Hindlimb muscle (tissue), 1 donor: Measurements from ENCODE around the gene PTPN12. TPM values are rescaled to one million over a fixed set of nuclear protein-coding genes. Genes with fewer than 3 reads are reported as not detected.

Source experiments
- DNase-seq: peaks from one replicate; pipeline ENCODE4 v3.0.0-alpha.2; 2013
- polyA plus RNA-seq: library from polyadenylated mRNA; unstranded; fragments of 120-200 nt; gene quantifications from one replicate; pipeline ENCODE4 v1.2.1, GENCODE V29; 2013; ENCODE audit not compliant: insufficient read length

PTPN12 gene
- polyA plus RNA-seq, 1 donor = 56.4 TPM

DNA sequence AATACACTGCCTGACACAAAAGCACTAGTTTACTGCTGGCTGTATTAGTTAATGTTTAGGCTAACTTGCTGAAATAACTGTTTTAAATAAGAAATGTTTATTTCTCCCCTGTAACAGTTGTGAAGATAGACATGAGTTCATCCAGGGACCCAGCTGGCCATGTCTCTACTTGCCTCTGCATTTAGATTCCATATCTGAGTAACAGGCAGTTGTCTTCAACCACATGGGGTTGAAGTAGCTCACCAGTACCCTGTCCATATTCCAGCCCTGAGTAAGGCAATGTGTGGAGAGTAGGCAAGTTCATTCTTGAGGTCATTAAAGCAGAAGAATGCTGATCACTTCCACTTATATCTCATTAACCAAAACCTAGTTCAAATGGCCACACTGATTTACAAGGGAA is 128.1 kb downstream of the PTPN12 start:
- DNase-seq = no peak

- DNase-seq = peak; percentile 17
These were observed 130.5 kb downstream of the PTPN12 start for GRCh38 chr7:77667459-77668086.

DNA sequence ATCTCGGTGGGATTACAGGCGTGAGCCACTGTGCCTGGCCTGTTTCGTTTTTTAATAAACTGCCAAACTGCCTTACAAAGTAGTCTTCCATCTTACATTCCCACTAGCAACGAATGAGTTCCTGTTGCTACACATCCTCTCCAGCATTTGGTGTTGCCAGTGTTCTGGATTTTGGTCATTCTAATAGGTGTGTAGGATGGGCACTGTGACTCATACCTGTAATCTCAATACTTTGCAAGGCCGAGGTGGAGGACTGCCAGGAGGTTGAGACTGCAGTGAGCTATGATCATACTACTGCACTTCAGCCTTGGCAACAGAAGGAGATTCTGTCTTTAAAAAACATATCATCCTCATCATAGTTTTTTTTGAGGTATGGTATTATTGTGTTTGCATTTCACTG is 137.8 kb downstream of the PTPN12 start:
- no peak for DNase-seq

DNA sequence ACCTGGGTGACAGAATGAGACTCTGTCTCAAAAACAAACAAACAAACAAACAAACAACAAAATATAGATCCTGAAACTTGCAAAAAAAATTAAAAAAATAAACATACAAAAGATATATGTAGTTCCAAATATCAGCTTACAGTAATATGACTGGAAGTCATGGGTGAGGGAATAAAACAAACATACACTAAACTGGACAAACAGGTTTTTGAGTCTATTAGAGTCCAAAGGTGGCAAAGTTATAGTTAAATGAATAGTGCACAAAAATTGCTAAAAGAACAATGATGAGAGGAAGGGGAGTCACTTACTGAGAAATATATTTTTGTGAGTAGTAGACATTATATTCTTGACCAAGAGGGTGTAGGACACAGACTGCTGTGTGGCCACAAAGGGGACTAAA is 142.5 kb downstream of the PTPN12 start:
- DNase-seq = no peak

DNA sequence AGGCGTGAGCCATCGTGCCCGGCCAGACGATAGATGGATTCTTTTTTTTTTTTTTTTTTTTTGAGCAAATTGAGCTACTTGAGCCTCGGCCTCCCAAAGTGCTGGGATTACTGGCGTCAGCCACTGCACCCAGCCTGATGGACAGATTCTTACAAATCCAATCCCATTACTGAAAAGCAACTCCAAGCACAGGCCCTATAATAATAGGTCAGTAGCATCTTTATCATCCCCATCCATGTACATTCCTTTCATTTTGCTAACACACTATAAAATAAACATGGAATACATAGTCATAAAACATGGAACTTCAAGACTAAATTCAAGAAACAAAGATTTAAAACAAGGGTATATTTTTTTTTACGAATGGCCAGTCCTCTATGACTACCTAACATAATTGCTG is 143.2 kb downstream of the PTPN12 start:
- DNase-seq = no peak

DNA sequence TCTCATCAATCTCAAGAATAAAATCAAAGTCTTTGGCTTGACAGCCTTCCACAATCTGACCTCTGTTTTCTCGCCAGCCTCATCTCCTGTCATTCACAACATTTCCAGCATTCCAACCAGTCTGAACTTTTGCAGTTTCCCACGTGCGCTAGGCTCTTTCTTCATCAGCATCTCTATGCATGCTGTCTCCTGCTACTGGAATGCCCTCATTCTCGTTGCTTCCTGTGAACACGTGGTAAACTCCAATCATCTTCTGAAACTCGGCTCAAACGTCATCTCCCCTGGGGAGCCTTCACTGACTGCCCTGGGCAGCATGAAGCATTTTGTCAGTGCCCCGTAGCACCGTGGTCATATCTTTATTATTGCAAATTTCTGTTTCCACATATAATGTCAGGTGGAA is 146.9 kb downstream of the PTPN12 start:
- DNase-seq = no peak

- no peak for DNase-seq
These were observed 148.1 kb downstream of the PTPN12 start for GRCh38 chr7:77685233-77685632.

GRCh38 chr7:77687100-77687746 is 150.1 kb downstream of the PTPN12 start:
- no peak for DNase-seq

DNA sequence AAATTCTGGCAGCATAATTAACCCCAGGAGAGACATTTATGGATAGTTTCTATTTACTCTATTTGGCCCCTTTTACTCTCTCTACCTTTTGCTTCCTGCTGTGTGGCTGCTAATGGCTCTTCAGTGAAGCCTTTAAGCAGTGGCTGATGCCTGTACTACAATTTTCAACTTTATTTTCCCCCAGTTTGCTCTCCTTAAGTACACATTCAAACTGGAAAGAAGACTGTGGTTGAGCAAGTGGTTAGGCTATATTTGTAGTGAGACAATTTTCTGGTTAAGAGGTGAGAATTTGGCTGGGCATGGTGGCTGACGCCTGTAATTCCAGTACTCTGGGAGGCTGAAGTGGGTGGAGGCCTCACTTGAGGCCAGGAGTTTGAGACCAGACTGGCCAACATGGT is 150.7 kb downstream of the PTPN12 start:
- DNase-seq = no peak

Other genes starting within 250 kb of the PTPN12 start
- gene GSAP, start 120.9 kb upstream of the PTPN12 start, polyA plus RNA-seq = 5.0 TPM
- 15.5 TPM for gene RSBN1L, start 159.2 kb downstream of the PTPN12 start, polyA plus RNA-seq